Stimulated activated CD8-positive, alpha-beta memory T cell treated with anti-CD3 and anti-CD28 coated beads, Interleukin-4, amount 100 ng/mL, for 1 hour (primary cell): ENCODE measurements around the gene CYB5D1.
"Not testable (repeated sequence)": the region's sequence is repeated elsewhere in the genome, so short reads cannot be mapped to it uniquely, and the experiment has no call there.

Source experiments
- DNase-seq, 2 donors: peaks; one replicate each; pipeline ENCODE4 v3.0.0-alpha.2; 2020; ENCODE audit warnings: low read depth in 2 of 2, low spot score in 1 of 2

CYB5D1 gene

GRCh38 chr17:7856011-7856810 lies 1.6 kb upstream of the CYB5D1 start:
- DNase-seq, result no peak

GRCh38 chr17:7856811-7857712 lies 741 bp upstream of the CYB5D1 start, which contains the start of gene NAA38:
TSS of gene NAA38 (minus strand) at chr17:7857559. CDS start at chr17:7857463, 96 bp downstream.
- peak; percentile 82 to 91 for DNase-seq

GRCh38 chr17:7858522-7858810 lies 663 bp downstream of the CYB5D1 start:
- DNase-seq, result no peak

GRCh38 chr17:7859028-7859427 lies 1.2 kb downstream of the CYB5D1 start:
- no peak for DNase-seq

DNA sequence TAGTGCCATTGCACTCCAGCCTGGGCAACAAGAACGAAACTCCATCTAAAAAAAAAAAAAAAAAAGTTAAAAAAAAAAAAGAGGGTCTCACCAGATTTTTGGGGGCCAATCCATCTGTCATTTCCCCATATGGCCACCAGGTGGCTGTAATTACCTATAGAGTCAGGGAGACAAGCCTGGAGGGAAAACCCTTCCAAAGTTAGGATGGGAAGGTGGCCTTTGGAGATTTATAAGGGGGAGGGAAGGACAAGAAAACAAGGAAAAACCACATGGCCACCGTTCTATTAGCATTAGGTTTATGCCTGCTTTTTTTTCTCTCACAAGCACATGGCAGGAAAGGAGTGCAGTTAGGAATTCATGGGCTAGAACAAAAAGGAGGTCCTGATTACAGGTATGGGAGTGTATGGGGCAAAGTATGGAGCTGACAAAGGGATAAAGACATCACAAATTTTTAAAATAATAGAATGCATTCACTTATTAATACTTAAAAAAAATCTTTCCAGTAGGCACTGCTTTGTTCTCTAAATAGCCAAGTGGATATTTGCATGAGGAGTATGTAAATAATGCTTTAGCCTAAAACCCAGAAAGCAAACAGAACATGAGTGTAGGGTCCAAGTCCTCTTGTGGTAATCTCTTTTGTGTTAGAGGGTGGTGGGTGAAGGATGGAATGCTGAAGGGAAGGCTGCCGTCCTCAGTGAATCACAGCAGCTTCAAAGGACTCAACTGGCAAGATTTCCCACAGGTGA lies 5.1 kb downstream of the CYB5D1 start:
- no peak for DNase-seq

DNA sequence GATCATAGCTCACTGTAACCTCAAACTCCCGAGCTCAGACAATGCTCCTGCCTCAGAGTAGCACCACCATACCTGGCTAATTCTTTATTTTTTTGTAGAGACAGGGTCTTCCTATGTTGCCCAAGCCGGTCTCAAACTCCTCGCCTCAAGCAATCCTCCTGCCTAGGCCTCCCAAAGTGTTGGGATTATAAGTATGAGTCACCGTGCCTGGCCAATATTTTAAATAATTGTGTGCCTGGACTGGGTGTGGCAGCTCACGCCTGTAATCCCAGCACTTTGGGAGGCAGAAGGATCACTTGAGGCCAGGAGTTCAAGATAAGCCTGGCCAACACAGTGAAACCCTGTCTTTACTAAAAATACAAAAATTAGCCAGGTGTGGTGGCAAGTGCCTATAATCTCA lies 6.6 kb downstream of the CYB5D1 start:
- not testable (repeated sequence) for DNase-seq

DNA sequence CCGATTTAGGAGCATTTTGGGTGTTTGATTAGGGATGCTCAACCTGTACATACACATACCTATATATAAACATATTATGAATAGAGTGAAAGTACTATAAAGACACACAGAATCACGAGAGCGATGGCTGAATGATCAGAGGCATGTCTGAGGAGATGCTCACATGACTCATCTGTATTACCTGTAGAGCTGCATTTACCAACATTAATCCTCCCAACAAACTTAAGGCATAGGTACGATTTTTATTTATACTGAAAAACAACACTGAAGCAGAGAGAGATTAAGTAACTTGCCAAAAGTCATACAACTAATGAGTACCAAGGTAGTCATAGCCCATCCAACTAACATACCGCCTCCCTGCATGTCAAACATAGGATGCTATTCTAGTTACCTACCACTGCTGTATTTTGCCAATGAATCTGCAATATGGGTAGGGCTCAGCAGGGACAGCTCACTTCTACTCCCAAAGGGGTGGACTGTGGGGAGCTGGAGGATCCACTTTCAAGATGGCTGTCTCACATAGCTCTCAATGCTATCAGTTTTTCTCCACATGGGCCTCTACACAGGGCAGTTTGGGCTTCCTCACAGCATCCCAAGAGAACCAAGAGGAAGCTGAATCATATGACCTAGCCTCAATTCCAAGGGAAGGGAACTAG lies 7.3 kb downstream of the CYB5D1 start:
- DNase-seq, result no peak

DNA sequence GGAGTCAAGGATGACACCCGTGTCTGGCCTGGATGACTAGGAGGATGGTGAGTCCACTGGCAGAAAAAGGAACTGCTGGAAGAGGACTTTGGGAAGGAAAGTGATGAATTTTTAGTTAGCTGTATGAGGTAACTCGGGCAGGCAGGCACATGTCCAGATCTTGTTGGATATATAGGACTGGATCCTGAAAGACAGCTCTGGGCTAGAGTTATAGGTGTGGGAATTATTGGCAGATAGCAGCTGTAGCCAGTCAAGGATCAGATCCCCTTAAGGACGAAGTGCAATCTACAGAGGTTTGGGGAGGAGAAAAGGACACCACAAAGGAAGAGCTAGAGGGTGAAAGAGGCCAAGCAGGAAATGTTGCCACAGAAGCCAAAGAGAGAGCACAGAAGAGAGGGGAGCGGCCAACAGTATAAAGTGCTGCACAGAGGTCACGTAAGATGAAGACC lies 10.1 kb downstream of the CYB5D1 start:
- DNase-seq, result no peak

DNA sequence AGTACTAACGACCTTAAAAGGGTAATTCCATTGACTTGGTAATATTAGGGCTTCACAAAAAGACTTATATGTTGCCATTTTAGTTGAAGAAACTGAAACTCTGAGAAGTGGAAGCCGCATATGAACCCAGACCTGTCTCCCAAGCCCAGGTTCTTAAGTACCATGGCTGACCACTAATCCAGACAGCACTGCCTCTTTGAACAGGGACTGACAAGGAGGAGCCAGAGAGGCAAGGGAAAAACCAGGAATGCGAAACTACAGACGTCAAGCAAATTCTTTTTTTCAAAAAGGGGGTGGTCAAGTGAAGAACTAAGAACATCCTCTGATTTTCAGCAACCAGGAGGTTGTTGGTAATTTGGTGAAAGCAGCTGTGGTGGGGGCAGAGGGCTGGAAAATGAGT lies 15.2 kb downstream of the CYB5D1 start:
- DNase-seq, result no peak

DNA sequence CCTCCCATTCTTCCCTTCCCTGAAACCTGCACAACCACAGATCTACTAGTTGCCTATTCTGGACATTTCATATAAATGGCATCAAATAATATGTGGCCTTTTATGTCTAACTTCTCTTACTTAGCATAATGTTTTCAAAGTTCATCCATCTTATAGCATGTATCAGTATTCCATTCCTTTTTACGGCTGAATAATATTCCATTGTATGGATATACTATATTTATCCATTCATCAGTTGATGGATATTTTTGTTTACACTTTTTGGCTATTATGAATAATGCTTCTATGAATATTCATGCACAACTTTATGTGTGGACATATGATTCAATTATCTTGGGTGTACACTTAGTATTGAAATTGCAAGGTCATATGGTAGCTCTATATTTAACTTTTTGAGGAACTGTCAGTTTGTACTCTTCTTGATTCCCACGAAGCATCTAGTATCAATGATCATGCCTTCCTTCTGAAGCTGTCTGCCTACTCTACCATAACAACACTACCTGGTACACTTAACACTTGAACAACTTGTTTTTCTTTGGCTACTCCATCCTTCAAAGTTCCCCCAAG lies 18.1 kb downstream of the CYB5D1 start:
- no peak for DNase-seq

DNA sequence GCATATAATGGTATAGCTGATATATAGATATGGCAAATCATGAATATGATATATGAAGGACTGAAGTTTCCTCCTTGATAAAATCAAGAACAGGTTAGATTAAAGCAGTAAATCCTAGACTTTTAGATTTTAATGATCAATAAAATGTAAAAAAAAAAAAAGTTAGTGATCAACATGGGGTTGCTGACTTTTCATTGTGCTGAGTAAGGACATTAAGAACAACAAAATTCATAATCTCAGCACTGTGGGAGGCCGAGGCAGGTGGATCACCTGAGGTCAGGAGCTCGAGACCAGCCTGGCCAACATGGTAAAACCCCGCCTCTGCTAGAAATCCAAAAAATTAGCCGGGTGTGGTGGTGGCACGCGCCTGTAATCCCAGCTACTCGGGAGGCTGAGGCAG lies 20.4 kb downstream of the CYB5D1 start:
- no peak for DNase-seq

DNA sequence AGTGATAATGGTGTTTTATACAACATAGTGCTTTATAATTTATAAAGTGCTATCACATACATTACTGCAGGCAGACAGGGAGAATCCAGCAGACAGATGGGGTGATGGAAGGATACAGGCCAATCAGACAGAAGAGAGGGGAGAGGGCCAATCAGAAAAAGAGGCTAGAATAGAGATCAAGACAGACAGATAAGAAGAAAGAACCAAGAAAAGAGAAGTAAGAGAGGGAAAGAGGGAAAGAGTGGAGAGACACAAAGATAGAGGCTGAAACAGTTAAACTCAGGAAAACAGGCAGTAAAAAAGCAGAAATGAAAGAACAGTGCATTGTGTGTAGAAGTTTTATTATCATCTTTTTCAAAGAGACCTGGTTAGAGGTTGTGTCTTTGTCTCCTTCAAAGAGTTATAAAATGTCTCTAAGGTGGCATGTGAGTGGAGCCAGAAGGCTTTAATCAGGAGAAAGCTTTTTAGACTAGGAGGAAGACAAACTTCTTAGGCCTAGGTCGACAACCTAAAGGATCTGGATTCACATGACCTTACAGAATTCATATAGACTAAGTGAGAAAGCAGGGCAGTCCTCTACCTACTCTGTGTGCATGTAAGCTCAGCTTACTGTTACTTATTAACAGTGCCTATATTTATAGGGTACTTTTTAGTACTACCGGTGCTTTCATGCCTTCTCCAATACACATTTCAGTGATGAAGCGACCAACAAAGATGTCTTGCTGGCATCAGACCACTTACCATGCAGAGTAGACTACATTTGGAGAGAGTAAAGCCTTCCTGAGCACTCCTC lies 22.5 kb downstream of the CYB5D1 start:
- no peak for DNase-seq

DNA sequence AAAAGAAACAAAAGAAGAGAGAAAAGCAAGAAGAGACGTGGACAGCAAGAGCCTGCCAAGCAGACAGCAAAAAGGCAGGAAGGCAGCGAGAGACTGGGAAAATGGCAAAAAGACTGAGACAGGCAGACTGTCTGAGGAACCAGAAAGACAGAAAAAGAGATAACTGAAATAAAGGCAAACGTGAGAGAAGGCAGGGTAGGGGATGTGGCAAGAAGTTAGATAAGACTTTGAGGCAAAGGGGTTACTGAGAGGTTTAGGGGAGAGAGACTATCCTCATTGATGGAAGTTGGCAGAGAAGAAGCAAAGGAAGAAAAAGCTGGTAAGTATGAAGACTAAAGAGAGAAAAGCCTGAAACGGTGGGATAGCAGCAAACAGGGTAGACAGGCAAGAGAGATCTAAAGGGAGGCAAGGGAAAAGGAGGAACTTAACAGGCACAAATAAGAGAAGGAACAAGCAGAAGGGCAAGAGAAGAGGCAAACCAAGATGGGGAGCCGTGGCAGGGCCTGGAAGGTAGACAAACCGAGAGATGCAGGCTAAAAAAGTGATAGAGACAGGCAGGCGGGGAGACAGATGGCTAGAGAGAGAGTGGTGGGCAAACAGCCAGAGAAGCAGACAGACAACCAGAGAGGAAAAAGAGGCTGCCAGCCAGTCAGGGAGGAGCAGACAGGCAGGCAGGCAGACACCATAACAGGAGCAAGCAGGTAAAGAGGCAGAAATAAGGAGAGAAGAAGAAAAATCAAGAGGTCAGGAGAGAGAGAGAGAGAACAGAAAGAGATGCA lies 23.7 kb downstream of the CYB5D1 start:
- DNase-seq, result no peak

GRCh38 chr17:7882068-7882467 lies 24.3 kb downstream of the CYB5D1 start:
- no peak for DNase-seq

DNA sequence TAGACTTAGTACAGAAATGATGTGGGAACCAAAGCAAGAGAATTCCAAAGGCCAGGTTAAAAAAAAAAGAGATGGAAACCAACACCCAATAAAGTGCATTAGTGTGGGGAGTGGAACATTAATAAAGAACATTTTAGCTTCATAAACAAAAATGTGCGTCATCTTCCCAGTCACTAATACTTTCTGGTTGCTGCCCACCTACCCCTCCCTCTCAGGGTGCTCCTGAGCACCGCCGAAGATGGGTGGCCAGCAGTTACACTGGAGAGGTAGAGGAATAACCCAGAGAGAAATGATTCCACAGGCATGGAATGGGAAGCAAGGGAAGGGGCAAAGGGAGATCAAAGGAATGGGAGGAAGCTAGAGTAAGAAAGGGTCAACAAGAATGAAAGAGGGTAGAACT lies 24.8 kb downstream of the CYB5D1 start:
- no peak for DNase-seq

DNA sequence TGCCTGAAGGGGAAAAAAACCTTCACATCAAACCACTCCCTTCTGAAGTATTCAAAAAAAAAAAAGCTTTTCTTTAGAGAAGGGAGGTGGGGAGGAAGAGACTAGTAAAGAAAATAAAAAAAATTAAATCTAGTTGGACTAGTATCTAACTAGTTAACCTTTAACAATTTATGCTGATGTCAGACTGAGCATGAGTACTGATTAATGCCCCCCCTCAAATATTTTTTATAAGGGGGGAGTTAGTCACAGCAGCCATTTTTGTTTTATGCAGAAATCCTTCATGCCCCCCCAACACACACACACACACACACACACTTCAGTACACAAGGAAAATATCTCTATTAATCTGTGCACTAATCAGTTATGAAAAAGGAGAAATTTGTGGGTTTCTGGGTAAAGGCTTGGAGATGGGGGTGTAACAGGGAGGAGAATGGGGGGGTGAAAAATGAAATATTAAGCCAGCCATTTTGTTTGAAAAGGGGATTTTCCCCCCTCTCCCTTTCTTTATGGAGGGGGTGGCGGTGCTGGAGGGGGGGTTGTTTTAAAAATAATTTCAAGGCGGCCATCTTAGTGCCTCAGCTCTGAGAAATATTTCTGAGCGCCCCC lies 26.1 kb downstream of the CYB5D1 start:
- no peak for DNase-seq

- peak in 1 of 2 donors; percentile 15 for DNase-seq
Observed at GRCh38 chr17:7884581-7885366, 27.0 kb downstream of the CYB5D1 start.
